PC-3 (cell line): ENCODE results near the gene OR6X1.

Experiments
- EZH2phosphoT487 ChIP-seq: fragments of 300-600 bp; sonication (generic); IDR thresholded peaks from 2 replicates; pipeline ENCODE4 v1.6.1; 2018; ENCODE audit warnings: mild to moderate bottlenecking, antibody characterized with exemption, low read length, borderline replicate concordance
- TF ChIP-seq, protein P1 (sequence below): fragments of 300-600 bp; sonication (generic); conservative IDR thresholded peaks from 2 replicates; pipeline ENCODE4 v1.5.1; 2017; ENCODE audit warnings: antibody characterized with exemption, low read depth, mild to moderate bottlenecking, low read length

DNA sequence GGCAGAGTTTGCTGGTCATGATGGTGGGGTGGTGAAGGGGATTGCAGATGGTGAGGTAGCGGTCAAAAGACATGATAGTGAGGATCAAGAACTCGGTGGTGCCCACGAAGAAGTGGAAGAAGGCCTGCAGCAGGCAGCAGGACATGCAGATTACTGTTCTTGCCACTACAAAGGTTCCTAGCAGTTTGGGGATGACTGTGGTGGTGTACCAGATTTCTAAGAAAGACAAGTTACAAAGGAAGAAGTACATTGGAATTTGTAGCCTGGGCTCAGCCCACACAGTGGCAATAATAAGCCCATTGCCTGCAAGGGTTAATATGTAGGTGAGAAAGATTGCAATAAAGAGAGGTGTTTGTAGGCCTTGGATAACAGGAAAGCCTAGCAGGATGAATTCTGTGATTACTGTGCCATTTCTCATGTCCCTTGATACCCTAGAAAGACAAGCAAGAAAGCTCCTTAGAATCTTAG lies at the start of gene OR6X1:
- TF ChIP-seq, protein P1, sequence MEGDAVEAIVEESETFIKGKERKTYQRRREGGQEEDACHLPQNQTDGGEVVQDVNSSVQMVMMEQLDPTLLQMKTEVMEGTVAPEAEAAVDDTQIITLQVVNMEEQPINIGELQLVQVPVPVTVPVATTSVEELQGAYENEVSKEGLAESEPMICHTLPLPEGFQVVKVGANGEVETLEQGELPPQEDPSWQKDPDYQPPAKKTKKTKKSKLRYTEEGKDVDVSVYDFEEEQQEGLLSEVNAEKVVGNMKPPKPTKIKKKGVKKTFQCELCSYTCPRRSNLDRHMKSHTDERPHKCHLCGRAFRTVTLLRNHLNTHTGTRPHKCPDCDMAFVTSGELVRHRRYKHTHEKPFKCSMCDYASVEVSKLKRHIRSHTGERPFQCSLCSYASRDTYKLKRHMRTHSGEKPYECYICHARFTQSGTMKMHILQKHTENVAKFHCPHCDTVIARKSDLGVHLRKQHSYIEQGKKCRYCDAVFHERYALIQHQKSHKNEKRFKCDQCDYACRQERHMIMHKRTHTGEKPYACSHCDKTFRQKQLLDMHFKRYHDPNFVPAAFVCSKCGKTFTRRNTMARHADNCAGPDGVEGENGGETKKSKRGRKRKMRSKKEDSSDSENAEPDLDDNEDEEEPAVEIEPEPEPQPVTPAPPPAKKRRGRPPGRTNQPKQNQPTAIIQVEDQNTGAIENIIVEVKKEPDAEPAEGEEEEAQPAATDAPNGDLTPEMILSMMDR, result no peak
- TF ChIP-seq EZH2phosphoT487, result no peak
